HL-60 (cell line): ENCODE results near the gene ASIC5.

Experiments
- CTCF ChIP-seq: IDR thresholded peaks from one replicate; pipeline ENCODE4 v1.5.1; 2011; ENCODE audit warnings: low read length, control low read depth, inconsistent platforms; ENCODE audit not compliant: insufficient read depth
- GABPA ChIP-seq: IDR thresholded peaks from 2 replicates; pipeline ENCODE4 v1.6.1; 2012; ENCODE audit warnings: low read depth
- POLR2AphosphoS5 ChIP-seq: IDR thresholded peaks from 2 replicates; pipeline ENCODE4 v1.6.1; 2012; ENCODE audit warnings: low read depth
- REST ChIP-seq: IDR thresholded peaks from 2 replicates; pipeline ENCODE4 v1.6.1; 2012; ENCODE audit warnings: low read depth; ENCODE audit not compliant: insufficient replicate concordance
- SPI1 ChIP-seq: IDR thresholded peaks from 2 replicates; pipeline ENCODE4 v1.6.1; 2012; ENCODE audit warnings: low read depth, mild to moderate bottlenecking, borderline replicate concordance

- TF ChIP-seq CTCF: no peak
- TF ChIP-seq POLR2AphosphoS5: no peak
- no peak for TF ChIP-seq REST
- TF ChIP-seq GABPA: no peak
- TF ChIP-seq SPI1: no peak
Observed at GRCh38 chr4:155811083-155811482, 55.0 kb downstream of the ASIC5 start.
